Ishikawa (cell line): ENCODE measurements around the gene TTC23L.

Experiments used
- CEBPB ChIP-seq: IDR thresholded peaks from 2 replicates; pipeline ENCODE4 v1.6.1; 2012
- CREB1 ChIP-seq: IDR thresholded peaks from 2 replicates; pipeline ENCODE4 v1.6.1; 2012; ENCODE audit warnings: low read depth
- EGR1 ChIP-seq: IDR thresholded peaks from 2 replicates; pipeline ENCODE4 v1.6.1; 2012
- EP300 ChIP-seq: IDR thresholded peaks from 2 replicates; pipeline ENCODE4 v1.6.1; 2012; ENCODE audit warnings: borderline replicate concordance
- NFIC ChIP-seq: IDR thresholded peaks from 2 replicates; pipeline ENCODE4 v1.6.1; 2012
- TAF1 ChIP-seq: IDR thresholded peaks from 2 replicates; pipeline ENCODE4 v1.6.1; 2012; ENCODE audit warnings: low read depth, mild to moderate bottlenecking
- TCF12 ChIP-seq: IDR thresholded peaks from 2 replicates; pipeline ENCODE4 v1.6.1; 2012; ENCODE audit warnings: low read depth
- TEAD4 ChIP-seq: IDR thresholded peaks from 2 replicates; pipeline ENCODE4 v1.6.1; 2012
- USF1 ChIP-seq: IDR thresholded peaks from 2 replicates; pipeline ENCODE4 v1.6.1; 2012
- YY1 ChIP-seq: IDR thresholded peaks from 2 replicates; pipeline ENCODE4 v1.6.1; 2012; ENCODE audit warnings: low read depth

DNA sequence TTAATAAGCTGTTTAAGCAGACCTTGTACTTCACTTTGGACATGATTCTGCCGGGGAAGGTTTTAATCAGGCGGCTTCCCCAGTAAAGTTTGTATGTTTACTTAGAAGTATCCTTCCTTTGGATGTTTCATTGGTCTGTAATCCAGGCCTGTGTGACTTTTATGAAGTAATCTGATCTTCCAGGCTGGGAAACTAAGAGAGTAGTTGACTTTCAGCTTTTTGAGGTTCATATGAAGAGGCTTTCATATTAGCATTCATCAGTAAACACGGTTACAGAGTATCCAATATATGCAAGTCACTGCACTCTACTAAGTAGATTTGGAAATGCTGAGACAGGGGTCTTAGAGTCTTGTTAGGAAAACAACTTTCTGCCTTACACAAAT, 91.5 kb downstream of the TTC23L start:
- no peak for TF ChIP-seq TCF12
- TF ChIP-seq USF1: no peak
- TF ChIP-seq EP300: no peak
- no peak for TF ChIP-seq YY1
- TF ChIP-seq CREB1: no peak
- no peak for TF ChIP-seq EGR1
- no peak for TF ChIP-seq TAF1
- TF ChIP-seq NFIC: no peak
- no peak for TF ChIP-seq CEBPB
- no peak for TF ChIP-seq TEAD4
